ENCODE results near the gene CNTRL. TPM values are rescaled to one million over a fixed set of nuclear protein-coding genes. Genes with fewer than 3 reads are reported as not detected.

Gene CNTRL
- total RNA-seq, 2 donors from 2014 or later, result 81.0 to 81.2 TPM

- Mint-ChIP-seq H3K4me3 (no peak overlapping the region), H3K27ac (peak overlapping the region; percentile 87), H3K36me3 (ENCODE audit: insufficient read depth in 2 of 2) (peaks cover 0 to 4% of the 10 kb centered on the region in 2 donors), H3K9me3 (no peaks in the 10 kb centered on the region), H3K4me1 (ENCODE audit: low read depth) (peaks cover 90% of the 10 kb centered on the region), H3K27me3 (ENCODE audit: low read depth) (no peaks in the 10 kb centered on the region)
- ATAC-seq (replicated peaks in 1 of 2) (no peak), DNase-seq (no peak)
Observed at GRCh38 chr9:121189660-121190059, 114.9 kb downstream of the CNTRL start.

GRCh38 chr9:121191235-121191634 lies 116.5 kb downstream of the CNTRL start:
- Mint-ChIP-seq H3K27ac (peak overlapping the region; percentile 60), H3K4me3 (peak overlapping the region in 1 of 2 donors; percentile 52), H3K9me3 (no peaks in the 10 kb centered on the region), H3K4me1 (ENCODE audit: low read depth) (peaks cover 90% of the 10 kb centered on the region), H3K36me3 (ENCODE audit: insufficient read depth in 2 of 2) (peaks cover 0 to 4% of the 10 kb centered on the region in 2 donors), H3K27me3 (ENCODE audit: low read depth) (no peaks in the 10 kb centered on the region)
- DNase-seq (no peak), ATAC-seq (replicated peaks in 1 of 2) (no peak)

- peak overlapping the region in 1 of 2 donors; percentile 18 for H3K4me3 Mint-ChIP-seq
- peaks cover 93% of the 10 kb centered on the region for H3K4me1 Mint-ChIP-seq (ENCODE audit: low read depth)
- no peak for ATAC-seq (replicated peaks in 1 of 2)
- no peaks in the 10 kb centered on the region for H3K9me3 Mint-ChIP-seq
- DNase-seq, result no peak
- no peaks in the 10 kb centered on the region for H3K27me3 Mint-ChIP-seq (ENCODE audit: low read depth)
- H3K27ac Mint-ChIP-seq, result peak overlapping the region; percentile 73
- peaks cover 0 to 4% of the 10 kb centered on the region in 2 donors for H3K36me3 Mint-ChIP-seq (ENCODE audit: insufficient read depth in 2 of 2)
Observed at GRCh38 chr9:121192518-121192917, 117.8 kb downstream of the CNTRL start.

GRCh38 chr9:121192959-121193640 lies 118.3 kb downstream of the CNTRL start:
- Mint-ChIP-seq H3K36me3 (ENCODE audit: insufficient read depth in 2 of 2) (peaks cover 0 to under 1% of the 10 kb centered on the region in 2 donors), H3K9me3 (no peaks in the 10 kb centered on the region), H3K4me3 (no peak overlapping the region), H3K27ac (no peak overlapping the region), H3K27me3 (ENCODE audit: low read depth) (no peaks in the 10 kb centered on the region), H3K4me1 (ENCODE audit: low read depth) (peaks cover 93% of the 10 kb centered on the region)
- DNase-seq (no peak), ATAC-seq (replicated peaks in 1 of 2) (no peak)

GRCh38 chr9:121194730-121195129 lies 120.0 kb downstream of the CNTRL start:
- DNase-seq (no peak), ATAC-seq (replicated peaks in 1 of 2) (no peak)
- Mint-ChIP-seq H3K27ac (peak overlapping the region; percentile 95), H3K4me1 (ENCODE audit: low read depth) (peaks cover 93% of the 10 kb centered on the region), H3K36me3 (ENCODE audit: insufficient read depth in 2 of 2) (no peaks in the 10 kb centered on the region), H3K9me3 (no peaks in the 10 kb centered on the region), H3K4me3 (no peak overlapping the region), H3K27me3 (ENCODE audit: low read depth) (no peaks in the 10 kb centered on the region)

- DNase-seq (no peak), ATAC-seq (replicated peaks in 1 of 2) (no peak)
- Mint-ChIP-seq H3K4me1 (ENCODE audit: low read depth) (peaks cover 86% of the 10 kb centered on the region), H3K9me3 (no peaks in the 10 kb centered on the region), H3K27ac (peak overlapping the region; percentile 95), H3K4me3 (peak overlapping the region; percentile 43 to 85), H3K27me3 (ENCODE audit: low read depth) (no peaks in the 10 kb centered on the region), H3K36me3 (ENCODE audit: insufficient read depth in 2 of 2) (peaks cover 0 to 2% of the 10 kb centered on the region in 2 donors)
Observed at GRCh38 chr9:121196389-121196788, 121.6 kb downstream of the CNTRL start.

- DNase-seq (no peak), ATAC-seq (replicated peaks in 1 of 2) (no peak)
- Mint-ChIP-seq H3K27me3 (ENCODE audit: low read depth) (no peaks in the 10 kb centered on the region), H3K27ac (no peak overlapping the region), H3K4me3 (peak overlapping the region; percentile 48 to 77), H3K9me3 (no peaks in the 10 kb centered on the region), H3K36me3 (ENCODE audit: insufficient read depth in 2 of 2) (peaks cover 0 to 2% of the 10 kb centered on the region in 2 donors), H3K4me1 (ENCODE audit: low read depth) (peaks cover 81% of the 10 kb centered on the region)
Observed at GRCh38 chr9:121197132-121197531, 122.4 kb downstream of the CNTRL start.

GRCh38 chr9:121198512-121199042 lies 123.8 kb downstream of the CNTRL start:
- Mint-ChIP-seq H3K27ac (peak overlapping the region; percentile 72), H3K9me3 (no peaks in the 10 kb centered on the region), H3K4me3 (peak overlapping the region; percentile 95 to 96), H3K27me3 (ENCODE audit: low read depth) (no peaks in the 10 kb centered on the region), H3K36me3 (ENCODE audit: insufficient read depth in 2 of 2) (peaks cover 0 to 2% of the 10 kb centered on the region in 2 donors), H3K4me1 (ENCODE audit: low read depth) (peaks cover 72% of the 10 kb centered on the region)
- DNase-seq, result no peak
- ATAC-seq (replicated peaks in 1 of 2), result no peak

GRCh38 chr9:121199921-121200320 lies 125.2 kb downstream of the CNTRL start:
- peaks cover 65% of the 10 kb centered on the region for H3K4me1 Mint-ChIP-seq (ENCODE audit: low read depth)
- no peaks in the 10 kb centered on the region for H3K27me3 Mint-ChIP-seq (ENCODE audit: low read depth)
- no peaks in the 10 kb centered on the region for H3K9me3 Mint-ChIP-seq
- ATAC-seq (replicated peaks in 1 of 2) (no peak), DNase-seq (no peak)
- H3K27ac Mint-ChIP-seq, result peak overlapping the region; percentile 36
- H3K36me3 Mint-ChIP-seq (ENCODE audit: insufficient read depth in 2 of 2), result peaks cover 0 to 2% of the 10 kb centered on the region in 2 donors
- peak overlapping the region; percentile 95 to 96 for H3K4me3 Mint-ChIP-seq

GRCh38 chr9:121200356-121200755 lies 125.6 kb downstream of the CNTRL start:
- Mint-ChIP-seq H3K27me3 (ENCODE audit: low read depth) (no peaks in the 10 kb centered on the region), H3K9me3 (no peaks in the 10 kb centered on the region), H3K27ac (peak overlapping the region; percentile 36), H3K36me3 (ENCODE audit: insufficient read depth in 2 of 2) (peaks cover 0 to 2% of the 10 kb centered on the region in 2 donors), H3K4me1 (ENCODE audit: low read depth) (peaks cover 61% of the 10 kb centered on the region), H3K4me3 (peak overlapping the region; percentile 95 to 96)
- ATAC-seq (replicated peaks in 1 of 2), result no peak
- no peak for DNase-seq

GRCh38 chr9:121201045-121201737 lies 126.4 kb downstream of the CNTRL start:
- Mint-ChIP-seq H3K27ac (peak overlapping the region; percentile 84), H3K9me3 (no peaks in the 10 kb centered on the region), H3K27me3 (ENCODE audit: low read depth) (no peaks in the 10 kb centered on the region), H3K4me1 (ENCODE audit: low read depth) (peaks cover 52% of the 10 kb centered on the region), H3K36me3 (ENCODE audit: insufficient read depth in 2 of 2) (peaks cover 0 to 2% of the 10 kb centered on the region in 2 donors), H3K4me3 (peak overlapping the region; percentile 95 to 96)
- DNase-seq (peak; percentile 63 to 66), ATAC-seq (replicated peaks in 1 of 2) (peak; percentile 39 to 46)

- Mint-ChIP-seq H3K27me3 (ENCODE audit: low read depth) (no peaks in the 10 kb centered on the region), H3K4me1 (ENCODE audit: low read depth) (peaks cover 51% of the 10 kb centered on the region), H3K36me3 (ENCODE audit: insufficient read depth in 2 of 2) (peaks cover 0 to 2% of the 10 kb centered on the region in 2 donors), H3K27ac (peak within 1 kb of the TSS; percentile 84), H3K4me3 (peak within 1 kb of the TSS; percentile 95 to 96), H3K9me3 (no peaks in the 10 kb centered on the region)
- ATAC-seq (replicated peaks in 1 of 2), result peak; percentile 91
- DNase-seq, result peak; percentile 100
Observed at GRCh38 chr9:121201738-121202533, 127.2 kb downstream of the CNTRL start, which contains the start of gene RAB14. Gene RAB14 (minus strand): TSS chr9:121201869. CDS start chr9:121193412, 8,457 bp downstream.

Data from activated T-cell treated with anti-CD3 and anti-CD28 coated beads, Interleukin-2, amount 50 U/mL, for 72 hours (primary cell).